Hepatocyte (in vitro differentiated cells): Measurements from ENCODE around the gene SPINK2. TPM values are rescaled to one million over a fixed set of nuclear protein-coding genes. Genes with fewer than 3 reads are reported as not detected.

ENCODE experiments used
- DNase-seq: peaks from one replicate; pipeline ENCODE4 v3.0.0-alpha.2; 2016; ENCODE audit warnings: low spot score
- H2AFZ ChIP-seq: fragments of 200-600 bp; sonication (generic); 2 replicates; pipeline ENCODE4 v1.6.0; 2016; ENCODE audit warnings: antibody characterized with exemption, mild to moderate bottlenecking
- H3K27ac ChIP-seq: fragments of 200-600 bp; sonication (generic); 2 replicates; pipeline ENCODE4 v1.5.1; 2016; ENCODE audit warnings: mild to moderate bottlenecking
- H3K27me3 ChIP-seq: fragments of 200-600 bp; sonication (generic); 2 replicates; pipeline ENCODE4 v1.6.1; 2016
- H3K36me3 ChIP-seq: fragments of 200-600 bp; sonication (generic); replicated peaks from 2 replicates; pipeline ENCODE4 v1.5.1; 2016; ENCODE audit warnings: low read depth; ENCODE audit not compliant: insufficient read depth
- H3K4me1 ChIP-seq: fragments of 200-600 bp; sonication (generic); 2 replicates; pipeline ENCODE4 v1.5.1; 2016; ENCODE audit warnings: mild to moderate bottlenecking, moderate library complexity; ENCODE audit not compliant: insufficient read depth
- H3K4me2 ChIP-seq: fragments of 200-600 bp; sonication (generic); 2 replicates; pipeline ENCODE4 v1.6.0; 2016
- H3K4me3 ChIP-seq: fragments of 200-600 bp; sonication (generic); 2 replicates; pipeline ENCODE4 v1.5.1; 2016; ENCODE audit warnings: mild to moderate bottlenecking
- H3K79me2 ChIP-seq: fragments of 200-600 bp; sonication (generic); 2 replicates; pipeline ENCODE4 v1.6.0; 2017; ENCODE audit warnings: mild to moderate bottlenecking
- H3K9me2 ChIP-seq: fragments of 200-600 bp; sonication (generic); replicated peaks from 2 replicates; pipeline ENCODE4 v1.6.0; 2017; ENCODE audit warnings: mild to moderate bottlenecking; ENCODE audit not compliant: insufficient read depth
- H3K9me3 ChIP-seq: fragments of 200-600 bp; sonication (generic); 2 replicates; pipeline ENCODE4 v1.5.1; 2016; ENCODE audit warnings: low read depth, mild to moderate bottlenecking
- H4K20me1 ChIP-seq: fragments of 200-600 bp; sonication (generic); 2 replicates; pipeline ENCODE4 v1.6.0; 2016; ENCODE audit warnings: mild to moderate bottlenecking; ENCODE audit not compliant: insufficient read depth, poor library complexity, severe bottlenecking
- CTCF ChIP-seq: fragments of 200-600 bp; sonication (generic); IDR thresholded peaks from 2 replicates; pipeline ENCODE4 v1.5.1; 2016; ENCODE audit warnings: antibody characterized with exemption, mild to moderate bottlenecking; ENCODE audit not compliant: poor library complexity
- EZH2 ChIP-seq: fragments of 200-600 bp; sonication (generic); IDR thresholded peaks from 2 replicates; pipeline ENCODE4 v1.6.1; 2016; ENCODE audit warnings: antibody characterized with exemption, mild to moderate bottlenecking, borderline replicate concordance
- EZH2phosphoT487 ChIP-seq: fragments of 200-600 bp; sonication (generic); IDR thresholded peaks from one replicate; pipeline ENCODE4 v1.6.1; 2018; ENCODE audit warnings: antibody characterized with exemption, mild to moderate bottlenecking, low read depth, moderate library complexity; ENCODE audit not compliant: unreplicated experiment, severe bottlenecking
- WGBS: methylation state at CpG from one replicate; pipeline ENCODE4 v1.1.6; 2016; ENCODE audit warnings: low lambda C conversion rate; ENCODE audit errors: missing lambda C conversion rate; 5-methylcytosine and 5-hydroxymethylcytosine counted together
- polyA plus RNA-seq: library from polyadenylated mRNA; unstranded; fragments of >200 nt; fragmentation: Nextera tagmentation; extraction: Ambion mirVana; gene quantifications from 2 replicates; pipeline ENCODE4 v1.2.1, GENCODE V29; 2016
- total RNA-seq: library from RNA; depleted of rRNA; stranded (reverse); fragments of >200 nt; gene quantifications from 2 replicates; pipeline ENCODE4 v1.2.3, GENCODE V29; 2014

Gene SPINK2
- total and polyA plus RNA-seq, 2 experiments from 2014 or later, result 0.77 TPM; not detected in 1

DNA sequence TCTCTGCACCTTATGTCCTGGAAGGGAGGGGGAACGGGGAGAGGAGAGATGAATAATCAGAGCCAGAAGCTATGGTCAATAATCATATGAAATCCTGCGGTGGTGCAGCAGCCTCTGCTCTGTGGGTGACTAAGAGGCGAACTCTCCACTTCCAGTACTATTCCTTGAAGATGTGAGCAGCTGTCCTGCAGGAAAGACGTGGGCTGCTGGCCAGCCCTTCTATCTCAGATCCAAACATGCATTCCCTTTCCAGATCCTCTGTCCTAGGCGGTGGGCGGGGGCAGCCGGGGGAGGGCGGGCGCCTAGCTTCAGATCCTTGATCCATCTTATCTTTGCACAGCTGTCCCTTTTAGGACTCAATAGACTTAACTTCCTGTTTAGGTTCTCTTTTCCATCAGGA, 34.5 kb downstream of the SPINK2 start:
- no peaks in the 10 kb centered on the region for H3K9me3 ChIP-seq
- H3K4me3 ChIP-seq, result no peak overlapping the region
- H3K27me3 ChIP-seq, result no peaks in the 10 kb centered on the region
- no peaks in the 10 kb centered on the region for H3K9me2 ChIP-seq
- peak overlapping the region; percentile 87 for H3K27ac ChIP-seq
- peak overlapping the region; percentile 63 for H3K4me2 ChIP-seq
- H2AFZ ChIP-seq, result no peak overlapping the region
- DNase-seq, result peak; percentile 69
- H4K20me1 ChIP-seq, result no peaks in the 10 kb centered on the region
- peaks cover 18% of the 10 kb centered on the region for H3K4me1 ChIP-seq
- no peaks in the 10 kb centered on the region for H3K79me2 ChIP-seq
- TF ChIP-seq EZH2phosphoT487 (no peak), CTCF (no peak), EZH2 (no peak)
- no peaks in the 10 kb centered on the region for H3K36me3 ChIP-seq
- 18% methylated on average over 9 of the region's 9 CpGs for WGBS

DNA sequence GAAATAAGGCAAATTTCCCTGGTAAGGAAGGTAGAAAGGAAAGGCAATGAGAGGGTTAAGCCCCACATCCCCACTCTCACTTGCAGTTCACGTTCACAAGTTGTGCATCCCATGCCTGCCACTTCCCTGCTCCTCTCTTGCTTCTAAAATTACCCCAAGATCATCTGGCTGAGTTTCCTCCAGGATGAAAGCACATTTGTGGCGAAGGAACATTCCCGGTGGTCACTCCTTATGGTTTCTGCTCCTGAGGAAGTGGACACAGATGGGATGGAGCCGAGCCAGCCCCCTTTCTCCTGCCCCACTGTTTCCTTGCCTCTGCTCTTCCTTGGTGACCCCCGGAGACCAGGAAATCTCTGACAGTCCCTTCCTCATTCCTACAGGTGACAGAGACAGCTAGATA, 37.5 kb downstream of the SPINK2 start:
- Histone ChIP-seq H3K4me1 (peaks cover 18% of the 10 kb centered on the region), H3K27me3 (no peaks in the 10 kb centered on the region), H3K36me3 (no peaks in the 10 kb centered on the region), H4K20me1 (no peaks in the 10 kb centered on the region), H3K9me3 (no peaks in the 10 kb centered on the region), H3K79me2 (no peaks in the 10 kb centered on the region), H3K4me3 (no peak overlapping the region), H3K27ac (no peak overlapping the region), H2AFZ (no peak overlapping the region), H3K9me2 (no peaks in the 10 kb centered on the region), H3K4me2 (no peak overlapping the region)
- WGBS, result 65% methylated on average over 5 of the region's 5 CpGs
- DNase-seq, result no peak
- TF ChIP-seq EZH2phosphoT487, result no peak
- TF ChIP-seq CTCF, result no peak
- no peak for TF ChIP-seq EZH2

DNA sequence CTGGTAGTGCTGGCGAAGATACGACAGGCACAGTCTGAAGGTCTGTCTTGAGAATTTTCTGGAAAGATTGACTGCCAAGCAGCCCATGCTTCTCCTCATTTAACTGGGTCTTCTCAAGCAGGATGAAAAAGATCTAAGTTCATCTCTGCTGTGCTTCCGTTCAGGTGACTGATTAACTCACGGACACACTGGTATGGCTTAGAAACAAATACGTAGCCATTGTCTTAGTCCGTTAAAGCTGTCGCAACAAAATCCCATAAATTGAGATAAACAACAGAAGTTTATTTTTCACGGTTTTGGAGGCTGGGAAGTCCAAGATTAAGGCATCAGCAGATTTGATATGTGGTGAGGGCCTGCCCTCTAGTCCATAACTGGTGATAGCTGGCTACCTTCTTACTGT, 39.5 kb downstream of the SPINK2 start:
- Histone ChIP-seq H3K4me2 (peak overlapping the region; percentile 48), H3K27ac (no peak overlapping the region), H3K9me2 (no peaks in the 10 kb centered on the region), H3K4me1 (peaks cover 6% of the 10 kb centered on the region), H3K79me2 (no peaks in the 10 kb centered on the region), H3K27me3 (no peaks in the 10 kb centered on the region), H3K4me3 (no peak overlapping the region), H4K20me1 (no peaks in the 10 kb centered on the region), H2AFZ (no peak overlapping the region), H3K9me3 (no peaks in the 10 kb centered on the region), H3K36me3 (no peaks in the 10 kb centered on the region)
- 57% methylated on average over 8 of the region's 8 CpGs for WGBS
- TF ChIP-seq EZH2phosphoT487 (no peak), CTCF (no peak), EZH2 (no peak)
- no peak for DNase-seq

GRCh38 chr4:56773346-56773745, 48.2 kb downstream of the SPINK2 start:
- Histone ChIP-seq H3K4me2 (no peak overlapping the region), H3K4me3 (no peak overlapping the region), H3K27me3 (no peaks in the 10 kb centered on the region), H2AFZ (no peak overlapping the region), H3K4me1 (no peaks in the 10 kb centered on the region), H4K20me1 (no peaks in the 10 kb centered on the region), H3K9me3 (no peaks in the 10 kb centered on the region), H3K27ac (no peak overlapping the region), H3K36me3 (no peaks in the 10 kb centered on the region), H3K9me2 (no peaks in the 10 kb centered on the region), H3K79me2 (no peaks in the 10 kb centered on the region)
- WGBS, result 92% methylated on average over 1 of the region's 1 CpG
- DNase-seq, result no peak
- no peak for TF ChIP-seq EZH2phosphoT487
- no peak for TF ChIP-seq CTCF
- no peak for TF ChIP-seq EZH2
